ENCODE data around the gene CC2D2B.

DNA sequence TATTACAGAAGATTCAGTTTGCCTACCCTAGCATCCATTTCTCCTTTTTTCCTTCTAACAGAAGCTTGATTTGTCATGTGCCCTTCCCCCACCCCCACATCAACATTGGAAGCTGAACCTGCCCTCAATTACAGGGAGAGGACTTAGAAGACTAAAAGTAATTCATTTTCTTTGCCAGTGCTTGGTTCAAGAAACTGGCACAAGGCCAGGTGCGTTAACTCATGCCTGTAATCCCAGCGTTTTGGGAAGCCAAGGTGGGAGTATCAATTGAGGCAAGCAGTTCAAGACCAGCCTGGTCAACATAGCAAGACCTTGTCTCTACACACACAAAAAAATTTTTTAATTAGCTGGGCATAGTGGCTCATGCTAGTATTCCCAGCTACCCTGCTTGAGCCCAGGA lies 168.2 kb downstream of the CC2D2B start:
- TF ChIP-seq, protein P1, sequence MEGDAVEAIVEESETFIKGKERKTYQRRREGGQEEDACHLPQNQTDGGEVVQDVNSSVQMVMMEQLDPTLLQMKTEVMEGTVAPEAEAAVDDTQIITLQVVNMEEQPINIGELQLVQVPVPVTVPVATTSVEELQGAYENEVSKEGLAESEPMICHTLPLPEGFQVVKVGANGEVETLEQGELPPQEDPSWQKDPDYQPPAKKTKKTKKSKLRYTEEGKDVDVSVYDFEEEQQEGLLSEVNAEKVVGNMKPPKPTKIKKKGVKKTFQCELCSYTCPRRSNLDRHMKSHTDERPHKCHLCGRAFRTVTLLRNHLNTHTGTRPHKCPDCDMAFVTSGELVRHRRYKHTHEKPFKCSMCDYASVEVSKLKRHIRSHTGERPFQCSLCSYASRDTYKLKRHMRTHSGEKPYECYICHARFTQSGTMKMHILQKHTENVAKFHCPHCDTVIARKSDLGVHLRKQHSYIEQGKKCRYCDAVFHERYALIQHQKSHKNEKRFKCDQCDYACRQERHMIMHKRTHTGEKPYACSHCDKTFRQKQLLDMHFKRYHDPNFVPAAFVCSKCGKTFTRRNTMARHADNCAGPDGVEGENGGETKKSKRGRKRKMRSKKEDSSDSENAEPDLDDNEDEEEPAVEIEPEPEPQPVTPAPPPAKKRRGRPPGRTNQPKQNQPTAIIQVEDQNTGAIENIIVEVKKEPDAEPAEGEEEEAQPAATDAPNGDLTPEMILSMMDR (conservative IDR thresholded peaks at IDR 0.05; ENCODE audit: low read depth in 2 of 2), result no peak
- TF ChIP-seq EZH2 (IDR thresholded peaks at IDR 0.05; ENCODE audit: low read depth, unreplicated experiment), result no peak
- TF ChIP-seq CREB1 (CRISPR knock-in tag; IDR thresholded peaks at IDR 0.05; ENCODE audit: low read depth), result no peak
- TF ChIP-seq, protein P2, sequence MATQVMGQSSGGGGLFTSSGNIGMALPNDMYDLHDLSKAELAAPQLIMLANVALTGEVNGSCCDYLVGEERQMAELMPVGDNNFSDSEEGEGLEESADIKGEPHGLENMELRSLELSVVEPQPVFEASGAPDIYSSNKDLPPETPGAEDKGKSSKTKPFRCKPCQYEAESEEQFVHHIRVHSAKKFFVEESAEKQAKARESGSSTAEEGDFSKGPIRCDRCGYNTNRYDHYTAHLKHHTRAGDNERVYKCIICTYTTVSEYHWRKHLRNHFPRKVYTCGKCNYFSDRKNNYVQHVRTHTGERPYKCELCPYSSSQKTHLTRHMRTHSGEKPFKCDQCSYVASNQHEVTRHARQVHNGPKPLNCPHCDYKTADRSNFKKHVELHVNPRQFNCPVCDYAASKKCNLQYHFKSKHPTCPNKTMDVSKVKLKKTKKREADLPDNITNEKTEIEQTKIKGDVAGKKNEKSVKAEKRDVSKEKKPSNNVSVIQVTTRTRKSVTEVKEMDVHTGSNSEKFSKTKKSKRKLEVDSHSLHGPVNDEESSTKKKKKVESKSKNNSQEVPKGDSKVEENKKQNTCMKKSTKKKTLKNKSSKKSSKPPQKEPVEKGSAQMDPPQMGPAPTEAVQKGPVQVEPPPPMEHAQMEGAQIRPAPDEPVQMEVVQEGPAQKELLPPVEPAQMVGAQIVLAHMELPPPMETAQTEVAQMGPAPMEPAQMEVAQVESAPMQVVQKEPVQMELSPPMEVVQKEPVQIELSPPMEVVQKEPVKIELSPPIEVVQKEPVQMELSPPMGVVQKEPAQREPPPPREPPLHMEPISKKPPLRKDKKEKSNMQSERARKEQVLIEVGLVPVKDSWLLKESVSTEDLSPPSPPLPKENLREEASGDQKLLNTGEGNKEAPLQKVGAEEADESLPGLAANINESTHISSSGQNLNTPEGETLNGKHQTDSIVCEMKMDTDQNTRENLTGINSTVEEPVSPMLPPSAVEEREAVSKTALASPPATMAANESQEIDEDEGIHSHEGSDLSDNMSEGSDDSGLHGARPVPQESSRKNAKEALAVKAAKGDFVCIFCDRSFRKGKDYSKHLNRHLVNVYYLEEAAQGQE (IDR thresholded peaks at IDR 0.05; ENCODE audit: unreplicated experiment), result no peak
- no peak for TF ChIP-seq POLR2AphosphoS5 (IDR thresholded peaks at IDR 0.05; ENCODE audit: low read depth)
- TF ChIP-seq, protein P3, sequence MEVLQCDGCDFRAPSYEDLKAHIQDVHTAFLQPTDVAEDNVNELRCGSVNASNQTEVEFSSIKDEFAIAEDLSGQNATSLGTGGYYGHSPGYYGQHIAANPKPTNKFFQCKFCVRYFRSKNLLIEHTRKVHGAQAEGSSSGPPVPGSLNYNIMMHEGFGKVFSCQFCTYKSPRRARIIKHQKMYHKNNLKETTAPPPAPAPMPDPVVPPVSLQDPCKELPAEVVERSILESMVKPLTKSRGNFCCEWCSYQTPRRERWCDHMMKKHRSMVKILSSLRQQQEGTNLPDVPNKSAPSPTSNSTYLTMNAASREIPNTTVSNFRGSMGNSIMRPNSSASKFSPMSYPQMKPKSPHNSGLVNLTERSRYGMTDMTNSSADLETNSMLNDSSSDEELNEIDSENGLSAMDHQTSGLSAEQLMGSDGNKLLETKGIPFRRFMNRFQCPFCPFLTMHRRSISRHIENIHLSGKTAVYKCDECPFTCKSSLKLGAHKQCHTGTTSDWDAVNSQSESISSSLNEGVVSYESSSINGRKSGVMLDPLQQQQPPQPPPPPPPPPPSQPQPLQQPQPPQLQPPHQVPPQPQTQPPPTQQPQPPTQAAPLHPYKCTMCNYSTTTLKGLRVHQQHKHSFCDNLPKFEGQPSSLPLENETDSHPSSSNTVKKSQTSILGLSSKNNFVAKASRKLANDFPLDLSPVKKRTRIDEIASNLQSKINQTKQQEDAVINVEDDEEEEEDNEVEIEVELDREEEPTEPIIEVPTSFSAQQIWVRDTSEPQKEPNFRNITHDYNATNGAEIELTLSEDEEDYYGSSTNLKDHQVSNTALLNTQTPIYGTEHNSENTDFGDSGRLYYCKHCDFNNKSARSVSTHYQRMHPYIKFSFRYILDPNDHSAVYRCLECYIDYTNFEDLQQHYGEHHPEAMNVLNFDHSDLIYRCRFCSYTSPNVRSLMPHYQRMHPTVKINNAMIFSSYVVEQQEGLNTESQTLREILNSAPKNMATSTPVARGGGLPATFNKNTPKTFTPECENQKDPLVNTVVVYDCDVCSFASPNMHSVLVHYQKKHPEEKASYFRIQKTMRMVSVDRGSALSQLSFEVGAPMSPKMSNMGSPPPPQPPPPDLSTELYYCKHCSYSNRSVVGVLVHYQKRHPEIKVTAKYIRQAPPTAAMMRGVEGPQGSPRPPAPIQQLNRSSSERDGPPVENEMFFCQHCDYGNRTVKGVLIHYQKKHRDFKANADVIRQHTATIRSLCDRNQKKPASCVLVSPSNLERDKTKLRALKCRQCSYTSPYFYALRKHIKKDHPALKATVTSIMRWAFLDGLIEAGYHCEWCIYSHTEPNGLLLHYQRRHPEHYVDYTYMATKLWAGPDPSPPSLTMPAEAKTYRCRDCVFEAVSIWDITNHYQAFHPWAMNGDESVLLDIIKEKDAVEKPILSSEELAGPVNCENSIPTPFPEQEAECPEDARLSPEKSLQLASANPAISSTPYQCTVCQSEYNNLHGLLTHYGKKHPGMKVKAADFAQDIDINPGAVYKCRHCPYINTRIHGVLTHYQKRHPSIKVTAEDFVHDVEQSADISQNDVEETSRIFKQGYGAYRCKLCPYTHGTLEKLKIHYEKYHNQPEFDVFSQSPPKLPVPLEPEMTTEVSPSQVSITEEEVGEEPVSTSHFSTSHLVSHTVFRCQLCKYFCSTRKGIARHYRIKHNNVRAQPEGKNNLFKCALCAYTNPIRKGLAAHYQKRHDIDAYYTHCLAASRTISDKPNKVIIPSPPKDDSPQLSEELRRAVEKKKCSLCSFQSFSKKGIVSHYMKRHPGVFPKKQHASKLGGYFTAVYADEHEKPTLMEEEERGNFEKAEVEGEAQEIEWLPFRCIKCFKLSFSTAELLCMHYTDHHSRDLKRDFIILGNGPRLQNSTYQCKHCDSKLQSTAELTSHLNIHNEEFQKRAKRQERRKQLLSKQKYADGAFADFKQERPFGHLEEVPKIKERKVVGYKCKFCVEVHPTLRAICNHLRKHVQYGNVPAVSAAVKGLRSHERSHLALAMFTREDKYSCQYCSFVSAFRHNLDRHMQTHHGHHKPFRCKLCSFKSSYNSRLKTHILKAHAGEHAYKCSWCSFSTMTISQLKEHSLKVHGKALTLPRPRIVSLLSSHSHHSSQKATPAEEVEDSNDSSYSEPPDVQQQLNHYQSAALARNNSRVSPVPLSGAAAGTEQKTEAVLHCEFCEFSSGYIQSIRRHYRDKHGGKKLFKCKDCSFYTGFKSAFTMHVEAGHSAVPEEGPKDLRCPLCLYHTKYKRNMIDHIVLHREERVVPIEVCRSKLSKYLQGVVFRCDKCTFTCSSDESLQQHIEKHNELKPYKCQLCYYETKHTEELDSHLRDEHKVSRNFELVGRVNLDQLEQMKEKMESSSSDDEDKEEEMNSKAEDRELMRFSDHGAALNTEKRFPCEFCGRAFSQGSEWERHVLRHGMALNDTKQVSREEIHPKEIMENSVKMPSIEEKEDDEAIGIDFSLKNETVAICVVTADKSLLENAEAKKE (CRISPR knock-in tag; IDR thresholded peaks at IDR 0.05), result no peak
- no peak for TF ChIP-seq NANOG (IDR thresholded peaks at IDR 0.05; ENCODE audit: borderline replicate concordance)
- TF ChIP-seq ZNF114 (CRISPR knock-in tag; IDR thresholded peaks at IDR 0.05), result no peak
- TF ChIP-seq EZH2phosphoT487 (IDR thresholded peaks at IDR 0.05; ENCODE audit: unreplicated experiment), result no peak
- no peak for TF ChIP-seq JUNB (IDR thresholded peaks at IDR 0.05; ENCODE audit: unreplicated experiment)
- TF ChIP-seq ETS1 (IDR thresholded peaks at IDR 0.05), result no peak
- no peak for TF ChIP-seq STAT1 (IDR thresholded peaks at IDR 0.05; ENCODE audit: unreplicated experiment)

Measured in GM23338 (cell line).